ENCODE measurements around the gene BMP7. TPM values are rescaled to one million over a fixed set of nuclear protein-coding genes. Genes with fewer than 3 reads are reported as not detected.

BMP7 gene
- total and polyA plus RNA-seq, 9 of the 15 experiments (the other 6 are each of a cell fraction or from before 2014, with no cell fraction given) = 0.18 TPM; not detected in 8

DNA sequence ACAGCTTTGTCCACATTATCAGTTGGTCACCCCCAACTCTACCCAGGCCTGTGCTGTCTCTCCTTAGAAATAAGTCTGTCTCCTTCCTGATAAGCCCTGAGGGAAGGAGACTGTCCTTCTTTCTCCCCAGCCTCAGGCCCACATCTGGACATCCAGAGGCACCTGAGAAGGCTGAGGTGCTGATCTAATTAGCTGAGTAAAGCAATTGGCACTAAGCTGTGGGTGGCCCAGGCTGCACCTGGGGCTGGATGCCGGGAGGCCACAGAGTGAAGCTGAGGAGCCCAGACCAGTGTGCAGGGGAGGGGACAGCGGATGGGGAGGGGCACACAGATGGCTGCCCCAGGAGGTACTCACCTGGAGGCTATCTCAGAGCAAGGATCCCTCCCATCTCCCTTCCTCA is 26.2 kb upstream of the BMP7 start:
- Histone ChIP-seq H3K9me1 (ENCODE audit: control insufficient read depth, insufficient read depth, low read length) (no peaks in the 10 kb centered on the region), H3K36me3 (ENCODE audit: control insufficient read depth, insufficient read depth, low read length) (no peaks in the 10 kb centered on the region), H2AFZ (ENCODE audit: low read depth, low read length) (no peak overlapping the region), H3K27me3 (ENCODE audit: control insufficient read depth in 2 of 2, insufficient read depth in 2 of 2, low read length in 2 of 2) (peaks cover 25 to 69% of the 10 kb centered on the region in 2 experiments), H4K20me1 (replicated peaks; ENCODE audit: control insufficient read depth, insufficient read depth, low read length) (no peaks in the 10 kb centered on the region), H3K79me2 (ENCODE audit: control insufficient read depth, insufficient read depth, low read length) (no peaks in the 10 kb centered on the region), H3K9me3 (replicated peaks; ENCODE audit: control insufficient read depth, insufficient read depth, low read depth, low read length) (no peaks in the 10 kb centered on the region), H3K9ac (ENCODE audit: insufficient read depth in 1 of 2, low read depth in 2 of 2, low read length in 2 of 2) (no peak overlapping the region), H3K4me1 (replicated peaks in 1 of 2; ENCODE audit: control insufficient read depth in 2 of 2, insufficient read depth in 2 of 2, low read length in 2 of 2) (no peaks in the 10 kb centered on the region), H3K27ac (ENCODE audit: extremely low read depth, low read depth, low read length) (no peak overlapping the region), H3K4me2 (ENCODE audit: insufficient read depth, low read length) (no peak overlapping the region), H3K4me3 (no peak overlapping the region)
- intact Hi-C loops (cut with micrococcal nuclease) = no loop called here
- no peak for TF ChIP-seq NFRKB (IDR thresholded peaks at IDR 0.05; ENCODE audit: low read depth)
- no peak for TF ChIP-seq ZNF780A (CRISPR knock-in tag; IDR thresholded peaks at IDR 0.05)
- TF ChIP-seq EGR1 (conservative IDR thresholded peaks at IDR 0.05) = no peak
- TF ChIP-seq RAD51 (IDR thresholded peaks at IDR 0.05; ENCODE audit: borderline replicate concordance, low read depth) = no peak
- TF ChIP-seq ZKSCAN3 (CRISPR knock-in tag; IDR thresholded peaks at IDR 0.05) = no peak
- TF ChIP-seq SP2 (IDR thresholded peaks at IDR 0.05; ENCODE audit: extremely low read depth, low read depth, low read length, poor library complexity, severe bottlenecking) = no peak
- no peak for TF ChIP-seq ARID3B (CRISPR knock-in tag; IDR thresholded peaks at IDR 0.05; ENCODE audit: borderline replicate concordance)
- TF ChIP-seq HEY1 (CRISPR knock-in tag; IDR thresholded peaks at IDR 0.05; ENCODE audit: borderline replicate concordance) = no peak
- no peak for TF ChIP-seq ETV5 (CRISPR knock-in tag; IDR thresholded peaks at IDR 0.05; ENCODE audit: low read depth)
- TF ChIP-seq THAP12 (CRISPR knock-in tag; IDR thresholded peaks at IDR 0.05) = no peak
- TF ChIP-seq ZNF121 (CRISPR knock-in tag; conservative IDR thresholded peaks at IDR 0.05) = no peak
- no peak for TF ChIP-seq ZSCAN32 (CRISPR knock-in tag; IDR thresholded peaks at IDR 0.05)
- TF ChIP-seq, protein P1, sequence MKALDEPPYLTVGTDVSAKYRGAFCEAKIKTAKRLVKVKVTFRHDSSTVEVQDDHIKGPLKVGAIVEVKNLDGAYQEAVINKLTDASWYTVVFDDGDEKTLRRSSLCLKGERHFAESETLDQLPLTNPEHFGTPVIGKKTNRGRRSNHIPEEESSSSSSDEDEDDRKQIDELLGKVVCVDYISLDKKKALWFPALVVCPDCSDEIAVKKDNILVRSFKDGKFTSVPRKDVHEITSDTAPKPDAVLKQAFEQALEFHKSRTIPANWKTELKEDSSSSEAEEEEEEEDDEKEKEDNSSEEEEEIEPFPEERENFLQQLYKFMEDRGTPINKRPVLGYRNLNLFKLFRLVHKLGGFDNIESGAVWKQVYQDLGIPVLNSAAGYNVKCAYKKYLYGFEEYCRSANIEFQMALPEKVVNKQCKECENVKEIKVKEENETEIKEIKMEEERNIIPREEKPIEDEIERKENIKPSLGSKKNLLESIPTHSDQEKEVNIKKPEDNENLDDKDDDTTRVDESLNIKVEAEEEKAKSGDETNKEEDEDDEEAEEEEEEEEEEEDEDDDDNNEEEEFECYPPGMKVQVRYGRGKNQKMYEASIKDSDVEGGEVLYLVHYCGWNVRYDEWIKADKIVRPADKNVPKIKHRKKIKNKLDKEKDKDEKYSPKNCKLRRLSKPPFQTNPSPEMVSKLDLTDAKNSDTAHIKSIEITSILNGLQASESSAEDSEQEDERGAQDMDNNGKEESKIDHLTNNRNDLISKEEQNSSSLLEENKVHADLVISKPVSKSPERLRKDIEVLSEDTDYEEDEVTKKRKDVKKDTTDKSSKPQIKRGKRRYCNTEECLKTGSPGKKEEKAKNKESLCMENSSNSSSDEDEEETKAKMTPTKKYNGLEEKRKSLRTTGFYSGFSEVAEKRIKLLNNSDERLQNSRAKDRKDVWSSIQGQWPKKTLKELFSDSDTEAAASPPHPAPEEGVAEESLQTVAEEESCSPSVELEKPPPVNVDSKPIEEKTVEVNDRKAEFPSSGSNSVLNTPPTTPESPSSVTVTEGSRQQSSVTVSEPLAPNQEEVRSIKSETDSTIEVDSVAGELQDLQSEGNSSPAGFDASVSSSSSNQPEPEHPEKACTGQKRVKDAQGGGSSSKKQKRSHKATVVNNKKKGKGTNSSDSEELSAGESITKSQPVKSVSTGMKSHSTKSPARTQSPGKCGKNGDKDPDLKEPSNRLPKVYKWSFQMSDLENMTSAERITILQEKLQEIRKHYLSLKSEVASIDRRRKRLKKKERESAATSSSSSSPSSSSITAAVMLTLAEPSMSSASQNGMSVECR (CRISPR knock-in tag; IDR thresholded peaks at IDR 0.05) = no peak
- no peak for TF ChIP-seq ZC3H4 (CRISPR knock-in tag; IDR thresholded peaks at IDR 0.05; ENCODE audit: borderline replicate concordance)
- TF ChIP-seq ZNF707 (CRISPR knock-in tag; conservative IDR thresholded peaks at IDR 0.05) = no peak
- no peak for TF ChIP-seq ESRRB (CRISPR knock-in tag; IDR thresholded peaks at IDR 0.05; ENCODE audit: borderline replicate concordance)
- no peak for TF ChIP-seq POLR2AphosphoS2 (IDR thresholded peaks at IDR 0.05; ENCODE audit: low read length)
- DNase-seq (ENCODE audit: extremely low read depth in 1 of 4, low spot score in 3 of 4) = no peak
- ChIA-PET CTCF (ENCODE audit: low intra/inter-chr PET ratio) (no interaction called here), POLR2A (interaction anchor here (1.5 kb wide), 1 partner anchor 9 kb away, joined by 3 read pairs; no protein-coding TSS in a partner anchor)
- BruUV-seq (replicated peaks) = no TSS peak
- in situ Hi-C loops (cut with MboI) = no loop called here
- 0% methylated on average over 2 of the region's 2 CpGs for WGBS (ENCODE audit: insufficient coverage, low coverage, missing lambda C conversion rate)
- no peak for FAIRE-seq
- ATAC-seq = no peak

Measured in K562 (cell line).